B cell (primary cell): ENCODE results near the gene GMNC. TPM values are rescaled to one million over a fixed set of nuclear protein-coding genes. Genes with fewer than 3 reads are reported as not detected.

Experiments
- ATAC-seq: fragments of 200-7000 bp; cut with Tn5 transposase; one replicate; pipeline ENCODE4 v1.10.0; 2021; ENCODE audit warnings: low read depth, mild to moderate bottlenecking, moderate number of reproducible peaks, moderate library complexity
- CTCF ChIA-PET: fragments of 350-600 bp; sonication (Branson Sonifier 250); formaldehyde crosslinking; loops from one replicate; lab custom pipeline; 2021; ENCODE audit warnings: antibody characterized with exemption, inconsistent platforms; lab: Charles Lee
- POLR2A ChIA-PET: fragments of 350-600 bp; sonication (Branson Sonifier 250); formaldehyde crosslinking; loops from one replicate; lab custom pipeline; 2021; ENCODE audit warnings: antibody characterized with exemption; lab: Charles Lee
- DNase-seq: peaks from one replicate; pipeline ENCODE4 v3.0.0; 2013
- H2AFZ ChIP-seq: 2 replicates; pipeline ENCODE4 v1.6.1; 2012; ENCODE audit warnings: mild to moderate bottlenecking, low read depth, low read length; ENCODE audit not compliant: insufficient read depth, poor library complexity, severe bottlenecking
- H3K27ac ChIP-seq, 2 donors: 1 replicate in 1 of 2; 2 replicates in 1 of 2; pipeline ENCODE4 v1.5.1; 2012 to 2013; ENCODE audit warnings: low read length in 2 of 2, mild to moderate bottlenecking in 2 of 2, moderate library complexity in 1 of 2
- H3K27me3 ChIP-seq, 4 experiments: fragments of 200-600 bp in 1 of 4; sonication (generic) in 1 of 4; replicated peaks in 1 of 4; 1 replicate in 2 of 4; 2 replicates in 2 of 4; pipeline versions ENCODE4 v1.6.1 to v1.7.0; 2013 to 2016; ENCODE audit warnings: low read length in 3 of 4, mild to moderate bottlenecking in 2 of 4, mixed read lengths in 1 of 4, moderate library complexity in 1 of 4; ENCODE audit not compliant: insufficient read depth in 4 of 4, control insufficient read depth in 3 of 4; ENCODE audit errors: control extremely low read depth in 1 of 4
- H3K36me3 ChIP-seq, 2 experiments: replicated peaks in 1 of 2; 1 replicate in 1 of 2; 2 replicates in 1 of 2; pipeline versions ENCODE4 v1.6.1 to v1.7.1; 2013; ENCODE audit warnings: low read length in 1 of 2; ENCODE audit not compliant: insufficient read depth in 2 of 2, control insufficient read depth in 1 of 2; ENCODE audit errors: control extremely low read depth in 1 of 2, extremely low read depth in 1 of 2
- H3K4me1 ChIP-seq, 2 donors: fragments of 200-600 bp in 1 of 2; sonication (generic) in 1 of 2; 1 replicate in 1 of 2; 2 replicates in 1 of 2; pipeline versions ENCODE4 v1.5.1 to v1.6.1; 2013 to 2017; ENCODE audit warnings: low read length in 2 of 2; ENCODE audit not compliant: control insufficient read depth in 2 of 2, insufficient read depth in 2 of 2
- H3K4me2 ChIP-seq: replicated peaks from 2 replicates; pipeline ENCODE3; 2012; ENCODE audit warnings: mild to moderate bottlenecking, low read depth, low read length; ENCODE audit not compliant: poor library complexity, severe bottlenecking
- H3K4me3 ChIP-seq, 5 experiments: fragments of 200-600 bp in 1 of 5; sonication (generic) in 1 of 5; 1 replicate in 3 of 5; 2 replicates in 2 of 5; pipeline versions ENCODE4 v1.5.1 to v1.7.0; 2011 to 2016; ENCODE audit warnings: low read length in 4 of 5, mild to moderate bottlenecking in 4 of 5, low read depth in 2 of 5, control low read depth in 1 of 5, moderate library complexity in 1 of 5; ENCODE audit not compliant: insufficient read depth in 1 of 5; ENCODE audit errors: control extremely low read depth in 1 of 5, extremely low read depth in 1 of 5
- H3K79me2 ChIP-seq: fragments of 200-600 bp; sonication (generic); one replicate; pipeline ENCODE4 v1.6.0; 2016; ENCODE audit warnings: low read length; ENCODE audit not compliant: control insufficient read depth, insufficient read depth
- H3K9ac ChIP-seq: fragments of 200-600 bp; sonication (generic); 2 replicates; pipeline ENCODE4 v1.6.1; 2017; ENCODE audit warnings: mild to moderate bottlenecking, low read length, moderate library complexity
- H3K9me3 ChIP-seq, 3 donors: one replicate each; pipeline versions ENCODE4 v1.6.1 to v1.7.1; 2013; ENCODE audit warnings: low read length in 2 of 3; ENCODE audit not compliant: control insufficient read depth in 2 of 3, insufficient read depth in 1 of 3; ENCODE audit errors: control extremely low read depth in 1 of 3
- H4K20me1 ChIP-seq: 2 replicates; pipeline ENCODE4 v1.6.0; 2012; ENCODE audit warnings: mild to moderate bottlenecking, low read length; ENCODE audit not compliant: insufficient read depth, control insufficient read depth, poor library complexity, severe bottlenecking
- H3K27ac Mint-ChIP-seq: one replicate; pipeline ENCODE4 v1.8.0; 2021; ENCODE audit warnings: mixed read lengths
- H3K27me3 Mint-ChIP-seq: one replicate; pipeline ENCODE4 v1.8.0; 2021; ENCODE audit warnings: mixed read lengths
- H3K4me1 Mint-ChIP-seq: one replicate; pipeline ENCODE4 v1.8.0; 2021; ENCODE audit warnings: mixed read lengths
- H3K4me3 Mint-ChIP-seq: one replicate; pipeline ENCODE4 v1.8.0; 2021; ENCODE audit warnings: mixed read lengths
- H3K9me3 Mint-ChIP-seq: one replicate; pipeline ENCODE4 v1.8.0; 2022; ENCODE audit warnings: mixed read lengths; ENCODE audit not compliant: insufficient read depth
- EZH2 ChIP-seq: IDR thresholded peaks from 2 replicates; pipeline ENCODE4 v1.6.1; 2012; ENCODE audit warnings: borderline replicate concordance, low read depth, mild to moderate bottlenecking, moderate library complexity, low read length; ENCODE audit not compliant: insufficient read depth, poor library complexity, severe bottlenecking
- WGBS: methylation state at CpG from one replicate; pipeline ENCODE4 v1.1.5; 2013; ENCODE audit warnings: missing lambda C conversion rate; ENCODE audit not compliant: insufficient coverage; 5-methylcytosine and 5-hydroxymethylcytosine counted together
- intact Hi-C: fragments of 100-400 bp; cut with micrococcal nuclease; formaldehyde crosslinking; loops from one replicate; pipeline ENCODE4 v1.10.0; 2022
- polyA minus RNA-seq: library from RNA; depleted of rRNA, polyadenylated mRNA; stranded (reverse); fragments of >200 nt; gene quantifications from 2 replicates; pipeline ENCODE4 v1.2.3, GENCODE V29; 2012
- polyA plus RNA-seq: library from polyadenylated mRNA; depleted of rRNA; stranded (reverse); fragments of >200 nt; gene quantifications from 2 replicates; pipeline ENCODE4 v1.2.3, GENCODE V29; 2012
- total RNA-seq, 2 donors: library from RNA; stranded (reverse); fragments of 120-200 nt in 1 of 2; gene quantifications; 1 replicate in 1 of 2; 2 replicates in 1 of 2; pipeline versions ENCODE4 v1.2.3 to v1.2.4, GENCODE V29; 2013 to 2022
- TF ChIP-seq, protein P1 (sequence below): fragments of 200-600 bp; IDR thresholded peaks from one replicate; pipeline ENCODE4 v1.8.0; 2022; ENCODE audit warnings: antibody characterized with exemption, mild to moderate bottlenecking

The GMNC gene, protein sequence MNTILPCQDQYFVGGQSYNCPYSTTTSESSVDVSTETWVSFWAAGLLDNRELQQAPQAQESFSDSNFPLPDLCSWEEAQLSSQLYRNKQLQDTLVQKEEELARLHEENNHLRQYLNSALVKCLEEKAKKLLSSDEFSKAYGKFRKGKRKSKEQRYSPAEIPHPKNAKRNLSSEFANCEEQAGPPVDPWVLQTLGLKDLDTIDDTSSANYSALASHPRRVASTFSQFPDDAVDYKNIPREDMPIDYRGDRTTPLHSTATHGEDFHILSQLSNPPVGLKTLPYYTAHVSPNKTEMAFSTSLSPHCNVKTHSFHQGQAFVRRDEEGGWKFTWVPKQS
- not detected in 2 replicates for total RNA-seq
- not detected for total RNA-seq (2013)
- not detected in 2 replicates for polyA plus RNA-seq
- not detected in 2 replicates for polyA minus RNA-seq

DNA sequence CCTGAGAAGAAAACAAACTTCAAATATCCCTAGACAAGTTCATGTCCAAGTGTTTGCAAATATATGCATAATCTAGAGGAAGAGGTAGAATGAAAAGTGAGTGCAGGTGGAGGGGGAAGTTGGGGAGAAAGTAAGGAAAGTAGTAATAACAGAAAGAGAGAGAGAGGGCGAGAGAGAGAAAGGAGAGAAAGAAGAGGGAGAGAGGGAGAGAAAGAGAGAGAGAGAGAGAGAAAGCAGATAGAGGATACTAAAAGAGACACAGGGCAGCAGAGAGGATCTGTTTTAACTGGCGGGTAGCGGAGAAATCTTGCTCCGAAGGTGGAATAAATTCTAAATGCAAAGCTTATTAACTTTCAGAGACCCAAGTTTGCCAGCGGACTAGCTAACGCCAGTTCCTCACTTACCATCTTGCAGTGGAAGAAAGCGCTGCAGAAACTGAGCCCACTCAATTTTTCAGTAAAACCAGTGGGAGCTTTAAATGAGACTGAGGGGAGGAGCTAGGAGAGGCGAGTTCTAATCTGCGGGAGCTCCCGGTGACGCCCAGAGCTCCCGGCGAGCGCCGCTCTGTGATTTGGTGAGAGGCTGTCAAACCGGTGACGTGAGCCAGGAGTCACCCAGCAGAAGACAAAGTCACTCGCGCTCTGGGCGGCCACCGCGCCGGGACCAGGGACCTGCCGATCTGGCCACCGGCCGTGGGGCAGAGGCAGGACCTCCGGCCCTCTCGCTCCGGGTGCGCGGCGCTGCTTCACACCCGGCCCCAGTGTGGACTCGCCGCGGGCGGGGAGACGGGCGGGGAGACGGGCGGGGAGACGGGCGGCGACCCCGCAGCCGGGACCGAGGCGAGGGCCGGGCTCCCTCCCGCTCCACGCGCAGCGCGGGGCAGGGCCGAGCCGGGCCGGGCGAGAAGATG lies at the start of gene GMNC:
Gene GMNC (minus strand): TSS at position 486 of the 910 bp plus-strand sequence. CDS start 79 bp downstream, at position 407.
- Mint-ChIP-seq H3K4me1 (peaks cover 10% of the 10 kb centered on the region), H3K27ac (no peak within 1 kb of the TSS), H3K9me3 (no peaks in the 10 kb centered on the region), H3K4me3 (peak within 1 kb of the TSS; percentile 81), H3K27me3 (peaks cover 52% of the 10 kb centered on the region)
- DNase-seq (peak; percentile 51), ATAC-seq (peak; percentile 67)
- no peak for TF ChIP-seq EZH2
- TF ChIP-seq, protein P1, sequence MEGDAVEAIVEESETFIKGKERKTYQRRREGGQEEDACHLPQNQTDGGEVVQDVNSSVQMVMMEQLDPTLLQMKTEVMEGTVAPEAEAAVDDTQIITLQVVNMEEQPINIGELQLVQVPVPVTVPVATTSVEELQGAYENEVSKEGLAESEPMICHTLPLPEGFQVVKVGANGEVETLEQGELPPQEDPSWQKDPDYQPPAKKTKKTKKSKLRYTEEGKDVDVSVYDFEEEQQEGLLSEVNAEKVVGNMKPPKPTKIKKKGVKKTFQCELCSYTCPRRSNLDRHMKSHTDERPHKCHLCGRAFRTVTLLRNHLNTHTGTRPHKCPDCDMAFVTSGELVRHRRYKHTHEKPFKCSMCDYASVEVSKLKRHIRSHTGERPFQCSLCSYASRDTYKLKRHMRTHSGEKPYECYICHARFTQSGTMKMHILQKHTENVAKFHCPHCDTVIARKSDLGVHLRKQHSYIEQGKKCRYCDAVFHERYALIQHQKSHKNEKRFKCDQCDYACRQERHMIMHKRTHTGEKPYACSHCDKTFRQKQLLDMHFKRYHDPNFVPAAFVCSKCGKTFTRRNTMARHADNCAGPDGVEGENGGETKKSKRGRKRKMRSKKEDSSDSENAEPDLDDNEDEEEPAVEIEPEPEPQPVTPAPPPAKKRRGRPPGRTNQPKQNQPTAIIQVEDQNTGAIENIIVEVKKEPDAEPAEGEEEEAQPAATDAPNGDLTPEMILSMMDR, result no peak
- H4K20me1 ChIP-seq, result no peaks in the 10 kb centered on the region
- no peaks in the 10 kb centered on the region for H3K79me2 ChIP-seq
- H3K4me3 ChIP-seq, result peak within 1 kb of the TSS in 3 of 5 experiments; percentile 31 to 53 (median 35)
- H3K9ac ChIP-seq, result peak within 1 kb of the TSS; percentile 47
- H3K4me2 ChIP-seq, result peak within 1 kb of the TSS; percentile 66
- ChIA-PET CTCF (interaction anchor here (0.6 kb wide), 1 partner anchor 21 kb away, joined by 3 read pairs; no protein-coding TSS in a partner anchor), POLR2A (no interaction called here)
- peaks cover 0 to 24% (median 10%) of the 10 kb centered on the region in 4 experiments for H3K27me3 ChIP-seq
- intact Hi-C loops, result no loop called here
- no peak within 1 kb of the TSS for H3K27ac ChIP-seq
- 7% methylated on average over 57 of the region's 58 CpGs for WGBS
- H2AFZ ChIP-seq, result peak within 1 kb of the TSS; percentile 57
- H3K36me3 ChIP-seq, result no peaks in the 10 kb centered on the region
- H3K9me3 ChIP-seq, result peaks cover 0 to 2% (median 0%) of the 10 kb centered on the region in 3 donors
- peaks cover 4 to 8% of the 10 kb centered on the region in 2 donors for H3K4me1 ChIP-seq
